GM12891 (cell line): ENCODE results near the gene CNOT2.

Experiments used
- POLR2A ChIP-seq: IDR thresholded peaks from 2 replicates; pipeline ENCODE4 v1.6.1; 2011; ENCODE audit warnings: low read depth, low read length, control low read depth
- POLR2AphosphoS5 ChIP-seq: IDR thresholded peaks from 2 replicates; pipeline ENCODE4 v1.6.1; 2011; ENCODE audit warnings: low read depth, low read length, control low read depth

GRCh38 chr12:70379846-70380245, 136.6 kb downstream of the CNOT2 start:
- no peak for TF ChIP-seq POLR2AphosphoS5
- no peak for TF ChIP-seq POLR2A
